Measurements from ENCODE around the gene VEPH1.
"Not testable (repeated sequence)": the region's sequence is repeated elsewhere in the genome, so short reads cannot be mapped to it uniquely, and the experiment has no call there.

Gene VEPH1

DNA sequence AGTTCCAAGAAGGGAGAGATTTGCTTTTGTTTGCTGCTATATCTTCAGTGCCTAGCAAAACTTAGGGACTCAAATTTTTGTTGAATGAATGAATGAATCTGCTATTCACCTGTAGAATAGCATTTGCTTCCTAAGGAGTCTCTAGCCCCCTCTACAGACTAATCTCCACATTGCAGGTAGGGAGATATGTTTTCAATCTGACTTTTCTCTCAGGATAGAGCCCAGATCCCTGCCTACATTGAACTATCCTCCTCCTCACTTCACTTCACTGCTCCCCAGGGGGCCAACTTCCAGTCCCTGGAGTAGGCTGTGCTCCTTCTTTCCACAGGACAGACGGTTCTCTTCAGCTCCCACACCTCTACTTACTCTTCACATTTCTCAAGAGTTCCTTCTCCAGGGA is 148.5 kb downstream of the VEPH1 start:
- ATAC-seq, result no peak

DNA sequence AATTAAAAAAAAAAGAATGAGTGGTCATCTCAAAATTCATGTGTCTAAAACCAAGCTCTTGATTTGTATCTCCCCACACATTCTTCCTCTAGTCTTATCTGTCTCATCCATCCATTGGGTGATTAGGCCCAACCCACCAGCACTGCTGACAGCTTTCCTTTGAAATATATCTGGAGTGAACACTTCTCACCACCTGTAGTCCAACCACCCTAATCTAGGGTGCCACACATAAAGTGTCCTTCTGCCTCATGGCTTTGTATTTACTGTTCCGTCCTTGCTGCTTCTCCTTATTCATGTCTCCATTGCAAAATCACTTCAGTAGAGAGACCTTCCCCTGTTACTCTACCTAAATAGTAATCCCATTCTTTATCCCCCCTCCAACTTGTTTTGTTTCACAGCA is 149.0 kb downstream of the VEPH1 start:
- Mint-ChIP-seq H3K4me3 (no peak overlapping the region), H3K4me1 (no peaks in the 10 kb centered on the region), H3K36me3 (ENCODE audit: low read depth) (peaks cover 1% of the 10 kb centered on the region), H3K27ac (no peak overlapping the region), H3K9me3 (peaks cover 15% of the 10 kb centered on the region), H3K27me3 (no peaks in the 10 kb centered on the region)
- DNase-seq (no peak), ATAC-seq (no peak)

More for the DNA sequence above, 148.5 kb downstream of the VEPH1 start:
- H3K4me3 Mint-ChIP-seq, result no peak overlapping the region
- no peak for DNase-seq
- H3K9me3 Mint-ChIP-seq, result peaks cover 15% of the 10 kb centered on the region
- no peaks in the 10 kb centered on the region for H3K4me1 Mint-ChIP-seq
- no peak overlapping the region for H3K27ac Mint-ChIP-seq
- no peaks in the 10 kb centered on the region for H3K27me3 Mint-ChIP-seq
- peaks cover 1% of the 10 kb centered on the region for H3K36me3 Mint-ChIP-seq (ENCODE audit: low read depth)

DNA sequence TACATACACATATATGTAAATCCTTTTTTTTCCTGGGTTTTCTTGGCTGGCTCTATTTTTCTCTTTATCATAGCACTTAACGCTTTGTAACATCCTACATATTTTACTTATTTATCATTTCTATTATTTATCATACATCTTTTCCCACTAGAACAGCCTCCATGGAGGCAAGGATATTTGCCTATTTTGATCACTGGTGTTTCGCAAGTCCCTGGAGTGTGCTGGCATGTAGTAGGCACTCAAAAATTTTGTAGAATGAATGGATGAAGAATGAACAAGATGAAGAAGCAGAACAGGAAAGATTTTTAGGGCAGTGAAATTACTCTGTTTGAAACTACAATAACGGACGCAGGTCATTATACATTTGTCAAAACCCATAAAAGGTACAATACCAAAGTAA is 149.6 kb downstream of the VEPH1 start:
- Mint-ChIP-seq H3K27me3 (no peaks in the 10 kb centered on the region), H3K4me1 (no peaks in the 10 kb centered on the region), H3K9me3 (peaks cover 17% of the 10 kb centered on the region), H3K27ac (no peak overlapping the region), H3K4me3 (no peak overlapping the region), H3K36me3 (ENCODE audit: low read depth) (peaks cover 1% of the 10 kb centered on the region)
- no peak for DNase-seq
- ATAC-seq, result no peak

DNA sequence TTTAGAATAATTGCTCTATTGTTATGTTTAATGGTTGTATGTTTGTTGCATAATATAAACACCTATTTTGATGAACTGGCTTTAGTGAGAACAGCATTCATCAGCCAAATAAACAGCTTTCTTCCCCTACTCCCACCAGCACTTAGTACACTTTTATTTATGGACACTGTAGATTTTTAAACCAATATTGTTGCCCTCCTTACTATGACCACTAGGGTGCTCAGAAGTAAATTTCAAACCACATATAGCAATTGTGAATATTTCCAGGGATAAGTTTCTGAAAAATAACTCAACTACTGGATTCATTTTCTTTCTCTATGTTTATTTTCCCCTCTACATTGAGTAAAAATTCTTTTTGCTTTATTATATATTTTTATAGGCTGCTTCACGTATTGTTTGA is 151.2 kb downstream of the VEPH1 start:
- Mint-ChIP-seq H3K27me3 (no peaks in the 10 kb centered on the region), H3K4me3 (no peak overlapping the region), H3K9me3 (peaks cover 22% of the 10 kb centered on the region), H3K27ac (no peak overlapping the region), H3K4me1 (no peaks in the 10 kb centered on the region), H3K36me3 (ENCODE audit: low read depth) (peaks cover 1% of the 10 kb centered on the region)
- no peak for ATAC-seq
- DNase-seq, result no peak

DNA sequence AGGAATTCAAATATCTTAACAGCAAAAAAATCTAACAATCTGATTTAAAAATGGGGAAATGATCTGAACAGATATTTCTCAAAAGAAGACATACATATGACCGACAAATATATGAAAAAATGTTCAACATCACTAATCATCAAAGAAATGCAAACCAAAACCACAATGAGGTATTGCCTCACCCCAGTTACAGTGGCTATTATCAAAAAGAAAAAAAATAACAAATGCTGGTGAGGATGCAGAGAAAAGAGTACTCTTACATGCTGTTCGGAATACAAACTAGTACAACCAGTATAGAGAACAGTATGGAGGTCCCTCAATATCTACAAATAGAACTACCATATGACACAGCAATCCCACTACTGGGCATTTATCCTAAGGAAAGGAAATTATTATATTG is 152.6 kb downstream of the VEPH1 start:
- not testable (repeated sequence) for ATAC-seq

DNA sequence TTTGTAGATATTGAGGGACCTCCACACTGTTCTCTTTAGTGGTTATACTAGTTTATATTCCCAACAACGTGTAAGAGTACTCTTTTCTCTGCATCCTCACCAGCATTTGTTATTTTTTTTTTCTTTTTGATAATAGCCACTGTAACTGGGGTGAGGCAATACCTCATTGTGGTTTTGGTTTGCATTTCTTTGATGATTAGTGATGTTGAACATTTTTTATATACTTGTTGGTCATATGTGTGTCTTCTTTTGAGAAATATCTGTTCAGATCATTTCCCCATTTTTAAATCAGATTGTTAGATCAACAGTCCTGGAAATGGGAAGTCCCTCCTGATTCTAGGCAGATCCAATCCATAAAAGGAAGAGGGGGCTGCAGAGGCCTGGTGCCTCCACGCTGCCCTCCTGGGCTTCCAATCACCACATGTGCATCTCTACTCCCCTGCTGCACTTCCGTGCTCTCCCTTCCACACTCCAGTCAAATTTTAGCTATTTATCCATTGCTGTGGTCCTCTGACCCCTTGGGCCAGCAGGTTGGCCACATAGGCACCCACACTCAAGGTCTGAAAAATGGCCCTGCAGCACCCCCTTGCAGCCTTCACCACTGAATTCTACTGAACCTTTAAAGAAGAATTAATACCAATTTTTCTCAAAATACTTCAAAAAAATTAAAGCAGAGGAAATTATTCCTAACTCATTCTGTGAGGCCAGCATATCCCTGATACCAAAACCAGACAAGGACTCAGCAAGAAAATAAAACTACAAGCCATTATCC is 154.7 kb downstream of the VEPH1 start:
- not testable (repeated sequence) for H3K4me3 Mint-ChIP-seq; H3K36me3 Mint-ChIP-seq (ENCODE audit: low read depth); H3K27me3 Mint-ChIP-seq; H3K27ac Mint-ChIP-seq; ATAC-seq; DNase-seq; H3K4me1 Mint-ChIP-seq
- H3K9me3 Mint-ChIP-seq, result peaks cover 22% of the 10 kb centered on the region

More for the DNA sequence above, 152.6 kb downstream of the VEPH1 start:
- H3K36me3 Mint-ChIP-seq (ENCODE audit: low read depth); H3K27me3 Mint-ChIP-seq; H3K4me3 Mint-ChIP-seq; H3K27ac Mint-ChIP-seq; DNase-seq; H3K4me1 Mint-ChIP-seq: not testable (repeated sequence)
- H3K9me3 Mint-ChIP-seq, result peaks cover 22% of the 10 kb centered on the region

DNA sequence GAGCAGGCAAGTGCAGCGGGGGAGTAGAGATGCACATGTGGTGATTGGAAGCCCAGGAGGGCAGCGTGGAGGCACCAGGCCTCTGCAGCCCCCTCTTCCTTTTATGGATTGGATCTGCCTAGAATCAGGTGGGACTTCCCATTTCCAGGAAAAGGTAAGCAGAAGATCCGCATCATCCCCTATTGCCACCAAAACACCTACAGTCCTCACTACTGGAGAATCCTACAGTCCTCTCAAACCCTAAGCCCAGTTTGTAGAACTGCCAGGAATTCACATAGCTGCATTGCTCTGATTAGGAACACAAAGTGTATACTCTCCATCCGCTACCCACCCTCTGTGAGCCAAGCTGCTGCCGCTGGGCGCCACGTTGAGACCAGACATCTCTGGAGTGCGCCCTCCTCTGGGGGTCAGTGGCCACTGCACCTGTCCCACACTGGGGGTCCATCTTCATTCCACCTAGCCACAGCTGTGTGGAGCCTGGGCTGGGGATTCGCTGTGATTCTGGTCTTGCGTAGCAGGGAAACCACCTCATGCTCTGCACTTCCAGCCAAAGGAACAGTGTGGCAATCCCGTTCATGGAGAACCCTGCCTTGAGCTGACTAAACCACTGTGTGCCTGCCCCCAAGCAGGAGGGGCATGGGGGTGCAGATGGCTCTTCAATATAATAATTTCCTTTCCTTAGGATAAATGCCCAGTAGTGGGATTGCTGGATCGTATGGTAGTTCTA is 155.5 kb downstream of the VEPH1 start:
- no peaks in the 10 kb centered on the region for H3K4me1 Mint-ChIP-seq
- H3K27ac Mint-ChIP-seq, result no peak overlapping the region
- no peaks in the 10 kb centered on the region for H3K36me3 Mint-ChIP-seq (ENCODE audit: low read depth)
- ATAC-seq (no peak), DNase-seq (no peak)
- no peak overlapping the region for H3K4me3 Mint-ChIP-seq
- peaks cover 25% of the 10 kb centered on the region for H3K9me3 Mint-ChIP-seq
- H3K27me3 Mint-ChIP-seq, result no peaks in the 10 kb centered on the region

DNA sequence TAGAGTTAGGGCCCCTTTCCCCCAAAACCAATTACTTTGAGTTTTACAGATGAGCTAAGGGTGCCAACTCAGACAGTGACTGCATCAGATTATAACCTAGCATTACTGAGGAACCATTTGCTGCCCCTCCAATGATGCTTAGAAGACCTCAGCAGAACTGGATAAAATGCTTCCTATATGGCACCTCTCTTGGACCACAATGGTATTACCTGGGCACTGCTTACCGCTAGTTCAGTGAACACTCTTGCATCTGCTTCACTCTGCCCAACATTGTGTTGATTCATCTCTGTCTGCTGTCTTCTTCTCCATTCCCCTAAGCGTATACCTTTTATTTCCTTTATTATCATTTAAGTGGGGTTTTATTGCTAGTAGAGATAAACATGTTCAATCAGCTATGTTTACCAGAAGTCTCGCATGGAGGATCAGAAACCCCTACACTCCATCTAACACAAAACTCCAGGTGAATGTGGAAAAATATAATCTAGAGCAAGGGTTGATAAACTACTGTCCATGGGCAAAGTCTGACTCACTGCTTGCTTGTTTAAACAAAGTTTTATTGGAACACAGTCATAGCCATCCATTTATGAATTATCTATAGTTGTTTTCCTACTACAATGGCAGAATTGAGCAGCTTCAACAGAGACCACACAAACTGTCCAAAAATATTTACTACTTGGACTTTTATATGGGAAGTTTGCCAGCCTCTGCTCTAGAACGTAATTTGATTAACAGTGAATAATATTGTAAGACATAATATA is 166.8 kb downstream of the VEPH1 start:
- H3K27ac Mint-ChIP-seq, result no peak overlapping the region
- no peaks in the 10 kb centered on the region for H3K4me1 Mint-ChIP-seq

DNA sequence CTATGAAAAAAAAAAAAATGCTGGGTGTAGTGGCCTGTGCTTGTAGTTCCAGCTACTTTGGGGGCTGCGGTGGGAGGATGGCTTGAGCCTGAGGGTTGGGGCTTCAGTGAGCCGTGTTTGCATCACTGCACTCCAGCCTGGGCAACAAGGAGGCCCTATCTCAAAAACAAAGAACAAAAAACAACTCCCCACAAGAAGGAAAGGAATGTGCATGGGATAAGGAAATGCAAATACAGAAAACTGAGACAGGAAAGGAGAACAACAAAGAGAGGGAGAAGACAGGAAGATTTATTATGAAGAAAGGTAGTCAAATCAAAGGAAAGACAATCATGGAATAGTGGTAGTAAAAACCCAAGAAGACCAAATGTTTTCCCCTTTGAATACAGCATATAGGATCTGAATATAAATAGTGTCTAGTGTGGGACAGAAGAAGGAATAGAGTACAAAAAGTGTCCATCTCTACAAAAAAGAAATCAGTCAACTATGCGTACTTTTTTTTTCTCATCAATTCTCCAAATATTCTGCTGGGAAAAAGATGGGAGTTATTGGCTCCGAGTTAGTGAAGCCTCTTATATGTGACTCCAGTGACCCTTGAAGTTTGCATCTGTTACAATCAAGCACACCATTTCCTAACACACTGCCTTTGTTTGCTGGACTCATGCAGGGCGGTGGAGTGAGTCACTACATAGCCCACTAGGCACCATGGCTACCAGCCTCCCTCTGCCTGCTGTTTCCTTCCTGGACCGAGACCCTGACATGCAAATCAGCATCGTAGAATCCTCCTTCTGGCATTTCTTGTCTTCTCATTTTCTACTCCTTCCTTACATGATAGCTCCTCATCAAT is 167.8 kb downstream of the VEPH1 start:
- H3K9me3 Mint-ChIP-seq, result no peaks in the 10 kb centered on the region
- no peaks in the 10 kb centered on the region for H3K36me3 Mint-ChIP-seq (ENCODE audit: low read depth)
- no peak overlapping the region for H3K27ac Mint-ChIP-seq
- no peaks in the 10 kb centered on the region for H3K4me1 Mint-ChIP-seq
- H3K4me3 Mint-ChIP-seq, result no peak overlapping the region
- ATAC-seq (no peak), DNase-seq (no peak)
- no peaks in the 10 kb centered on the region for H3K27me3 Mint-ChIP-seq

More for the DNA sequence above, 166.8 kb downstream of the VEPH1 start:
- no peak for DNase-seq
- Mint-ChIP-seq H3K27me3 (no peaks in the 10 kb centered on the region), H3K9me3 (peaks cover 6% of the 10 kb centered on the region), H3K4me3 (no peak overlapping the region), H3K36me3 (ENCODE audit: low read depth) (peaks cover 3% of the 10 kb centered on the region)
- ATAC-seq, result no peak

DNA sequence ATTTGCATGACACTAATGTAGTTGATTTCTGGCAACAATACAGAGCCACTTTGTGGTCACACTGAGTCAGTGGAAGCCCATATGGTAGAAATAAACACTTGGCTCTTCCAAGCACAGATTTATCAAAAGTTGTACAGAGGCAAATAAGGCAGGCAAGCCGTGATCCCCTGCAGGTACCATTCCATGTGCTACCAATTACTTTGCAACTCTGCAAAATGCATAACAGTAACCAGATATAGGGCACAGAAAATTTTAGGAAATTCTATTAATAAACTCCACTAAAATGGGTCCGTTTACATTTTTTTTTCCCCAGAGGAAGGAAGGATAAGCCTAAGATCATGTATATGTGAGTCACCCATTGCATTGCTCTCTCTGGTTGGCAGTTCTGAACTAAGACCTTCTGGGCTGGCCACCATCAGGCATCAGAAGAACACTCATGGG is 169.6 kb downstream of the VEPH1 start:
- no peak overlapping the region for H3K4me3 Mint-ChIP-seq
- H3K27me3 Mint-ChIP-seq, result no peaks in the 10 kb centered on the region
- DNase-seq (no peak), ATAC-seq (no peak)
- no peaks in the 10 kb centered on the region for H3K36me3 Mint-ChIP-seq (ENCODE audit: low read depth)
- H3K9me3 Mint-ChIP-seq, result no peaks in the 10 kb centered on the region
- H3K4me1 Mint-ChIP-seq, result no peaks in the 10 kb centered on the region
- no peak overlapping the region for H3K27ac Mint-ChIP-seq

DNA sequence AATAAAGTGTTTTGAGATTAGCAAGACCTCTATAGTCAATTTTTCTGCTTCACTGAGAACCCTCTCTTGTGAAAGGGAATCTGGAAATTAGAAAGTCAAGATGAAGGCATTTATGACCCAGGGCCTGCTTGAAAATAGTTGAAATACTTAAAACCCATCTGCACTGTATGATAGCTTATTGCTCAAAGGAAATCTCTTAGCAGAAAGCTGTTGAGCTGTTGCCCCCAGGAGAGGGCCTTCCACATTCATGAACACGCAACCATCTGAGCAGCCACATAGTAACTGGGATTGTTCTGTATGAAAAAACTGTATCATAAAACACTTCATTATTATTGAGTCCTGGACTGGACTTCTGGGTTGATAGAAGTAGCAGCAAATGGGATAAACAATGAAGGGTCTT is 173.0 kb downstream of the VEPH1 start:
- Mint-ChIP-seq H3K27ac (no peak overlapping the region), H3K9me3 (no peaks in the 10 kb centered on the region), H3K36me3 (ENCODE audit: low read depth) (no peaks in the 10 kb centered on the region), H3K4me3 (no peak overlapping the region), H3K4me1 (no peaks in the 10 kb centered on the region), H3K27me3 (no peaks in the 10 kb centered on the region)
- ATAC-seq (no peak), DNase-seq (no peak)

DNA sequence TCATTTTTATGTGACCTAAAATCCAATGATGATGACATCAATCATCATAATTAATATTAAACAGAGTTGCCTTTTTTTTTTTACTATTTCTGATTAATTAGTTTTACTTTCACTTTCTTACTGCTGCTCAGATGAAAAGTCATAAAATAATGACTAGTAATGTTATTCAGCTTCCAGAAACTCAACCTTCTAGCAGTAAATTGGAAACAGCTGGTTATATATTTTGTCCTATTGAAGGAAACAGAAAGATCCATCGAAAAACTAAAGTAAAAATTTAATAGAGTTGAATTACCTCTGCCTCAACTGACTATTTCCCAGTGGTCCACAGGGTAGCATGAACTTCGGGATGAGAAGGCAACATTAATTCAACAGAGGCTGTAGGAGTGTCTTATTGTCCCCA is 173.7 kb downstream of the VEPH1 start:
- no peak for ATAC-seq
- no peak overlapping the region for H3K27ac Mint-ChIP-seq
- H3K4me3 Mint-ChIP-seq, result no peak overlapping the region
- no peaks in the 10 kb centered on the region for H3K36me3 Mint-ChIP-seq (ENCODE audit: low read depth)
- no peak for DNase-seq
- no peaks in the 10 kb centered on the region for H3K4me1 Mint-ChIP-seq
- no peaks in the 10 kb centered on the region for H3K27me3 Mint-ChIP-seq
- no peaks in the 10 kb centered on the region for H3K9me3 Mint-ChIP-seq

DNA sequence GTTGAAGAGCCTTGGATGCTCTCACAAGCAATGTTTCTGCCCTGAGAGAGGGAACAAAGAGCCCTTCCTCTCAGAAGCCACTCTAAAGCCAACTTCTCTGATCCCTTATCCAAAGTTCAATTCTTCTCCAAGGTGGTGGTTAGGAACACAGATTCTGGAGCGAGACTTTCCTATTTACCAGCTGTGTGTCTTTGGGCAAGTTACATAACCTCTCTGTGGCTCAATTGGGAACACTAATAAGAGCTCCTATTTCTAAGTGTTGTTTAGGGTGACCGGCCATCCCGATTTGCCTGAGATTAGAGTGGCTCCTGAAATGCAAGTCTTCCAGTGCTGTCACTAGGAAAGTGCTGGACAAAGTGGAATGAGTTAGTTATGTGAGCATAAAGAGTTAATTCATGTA is 175.4 kb downstream of the VEPH1 start:
- no peaks in the 10 kb centered on the region for H3K9me3 Mint-ChIP-seq
- no peak for ATAC-seq
- no peak overlapping the region for H3K27ac Mint-ChIP-seq
- no peaks in the 10 kb centered on the region for H3K27me3 Mint-ChIP-seq
- DNase-seq, result no peak
- no peak overlapping the region for H3K4me3 Mint-ChIP-seq
- no peaks in the 10 kb centered on the region for H3K4me1 Mint-ChIP-seq
- H3K36me3 Mint-ChIP-seq (ENCODE audit: low read depth), result no peaks in the 10 kb centered on the region

DNA sequence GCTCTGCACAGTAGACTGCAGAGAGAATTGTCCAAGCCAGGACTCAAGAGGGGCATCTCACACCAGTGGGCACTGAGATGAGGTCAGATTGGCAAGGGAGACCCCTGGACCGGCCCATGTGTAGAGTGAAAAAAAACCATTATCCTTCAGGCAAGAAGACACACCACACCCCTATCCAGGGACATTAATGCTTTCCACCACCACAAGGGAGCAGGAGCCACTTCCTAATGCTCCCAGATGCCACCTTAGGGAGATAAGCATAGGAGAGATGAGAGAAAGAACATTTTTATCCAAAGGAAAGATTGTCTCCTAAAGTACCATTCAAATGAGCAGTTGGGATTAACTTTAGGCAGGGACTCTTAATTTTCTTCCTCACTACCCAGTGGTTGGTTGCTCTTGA is 176.2 kb downstream of the VEPH1 start:
- Mint-ChIP-seq H3K27ac (no peak overlapping the region), H3K9me3 (no peaks in the 10 kb centered on the region), H3K36me3 (ENCODE audit: low read depth) (no peaks in the 10 kb centered on the region), H3K4me1 (no peaks in the 10 kb centered on the region), H3K4me3 (no peak overlapping the region), H3K27me3 (no peaks in the 10 kb centered on the region)
- DNase-seq, result no peak
- no peak for ATAC-seq

All from activated naive CD8-positive, alpha-beta T cell treated with anti-CD3 and anti-CD28 coated beads, Interleukin-2, amount 50 U/mL, for 24 hours (primary cell).